ENCODE results near the gene DENND2D.

DENND2D gene

DNA sequence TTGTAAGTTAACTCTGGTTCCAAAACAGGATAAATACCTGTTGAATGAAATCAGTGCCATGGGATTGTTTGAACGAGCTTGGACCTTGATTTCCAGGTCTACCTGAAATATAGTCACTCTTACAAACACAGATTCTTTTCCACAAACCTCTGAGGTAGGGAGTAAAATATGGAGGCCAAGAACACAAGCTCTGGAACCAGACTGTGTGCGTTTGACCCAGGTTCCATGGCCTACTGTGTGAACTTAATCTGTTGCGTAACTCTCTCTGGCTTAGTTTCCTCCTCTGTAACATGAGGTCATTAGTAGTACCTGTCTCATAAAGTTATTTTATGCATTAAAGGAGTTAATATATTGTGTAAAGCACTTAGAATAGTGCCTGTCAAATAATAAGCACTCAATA is 25.1 kb downstream of the DENND2D start:
- Histone ChIP-seq H2AFZ (ENCODE audit: low read length, unreplicated experiment) (no peak overlapping the region), H3K27ac (ENCODE audit: low read depth, low read length) (no peak overlapping the region), H3K27me3 (ENCODE audit: insufficient read depth, low read length) (no peaks in the 10 kb centered on the region), H3K79me2 (ENCODE audit: control insufficient read depth, insufficient read depth, low read length, unreplicated experiment) (no peaks in the 10 kb centered on the region), H3K4me1 (ENCODE audit: control insufficient read depth, insufficient read depth, low read length, unreplicated experiment) (no peaks in the 10 kb centered on the region), H3K4me3 (ENCODE audit: low read depth, low read length) (no peak overlapping the region), H3K36me3 (ENCODE audit: insufficient read depth, low read length) (peaks cover 9% of the 10 kb centered on the region)

- Histone ChIP-seq H3K27me3 (ENCODE audit: insufficient read depth, low read length) (no peaks in the 10 kb centered on the region), H3K27ac (ENCODE audit: low read depth, low read length) (no peak overlapping the region), H3K36me3 (ENCODE audit: insufficient read depth, low read length) (peaks cover 9% of the 10 kb centered on the region), H3K4me1 (ENCODE audit: control insufficient read depth, insufficient read depth, low read length, unreplicated experiment) (no peaks in the 10 kb centered on the region), H3K4me3 (ENCODE audit: low read depth, low read length) (no peak overlapping the region), H2AFZ (ENCODE audit: low read length, unreplicated experiment) (no peak overlapping the region), H3K79me2 (ENCODE audit: control insufficient read depth, insufficient read depth, low read length, unreplicated experiment) (no peaks in the 10 kb centered on the region)
These were observed 26.4 kb downstream of the DENND2D start for GRCh38 chr1:111174070-111174469.

- Histone ChIP-seq H3K36me3 (ENCODE audit: insufficient read depth, low read length) (peaks cover 18% of the 10 kb centered on the region), H3K27me3 (ENCODE audit: insufficient read depth, low read length) (no peaks in the 10 kb centered on the region), H3K27ac (ENCODE audit: low read depth, low read length) (no peak overlapping the region), H3K79me2 (ENCODE audit: control insufficient read depth, insufficient read depth, low read length, unreplicated experiment) (no peaks in the 10 kb centered on the region), H2AFZ (ENCODE audit: low read length, unreplicated experiment) (no peak overlapping the region), H3K4me1 (ENCODE audit: control insufficient read depth, insufficient read depth, low read length, unreplicated experiment) (no peaks in the 10 kb centered on the region), H3K4me3 (ENCODE audit: low read depth, low read length) (no peak overlapping the region)
These were observed 28.0 kb downstream of the DENND2D start for GRCh38 chr1:111172463-111172862.

DNA sequence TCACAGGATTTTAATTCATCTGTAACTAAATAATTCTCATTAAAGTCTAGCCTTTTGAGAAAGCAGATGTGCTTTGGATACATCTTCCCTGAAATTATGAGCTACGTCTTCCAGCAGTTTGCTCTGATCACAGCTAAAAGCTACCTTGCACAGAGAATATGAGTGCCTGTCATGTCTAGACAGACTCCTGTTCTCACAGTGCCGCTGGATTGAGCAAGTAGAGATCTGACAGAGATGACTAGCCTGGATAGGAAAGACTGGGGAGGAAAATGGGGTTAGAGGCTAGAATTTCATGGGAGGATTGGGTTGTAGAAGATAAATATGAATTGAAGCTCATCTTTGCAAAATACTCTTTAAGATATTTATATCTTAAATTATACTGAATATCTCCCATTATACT is 36.3 kb downstream of the DENND2D start:
- no peak overlapping the region for H3K4me3 ChIP-seq (ENCODE audit: low read depth, low read length)
- H3K27ac ChIP-seq (ENCODE audit: low read depth, low read length) = no peak overlapping the region
- H3K36me3 ChIP-seq (ENCODE audit: insufficient read depth, low read length) = peaks cover 13% of the 10 kb centered on the region; the same call in 1 of the 2 replicates
- H3K4me1 ChIP-seq (ENCODE audit: control insufficient read depth, insufficient read depth, low read length, unreplicated experiment) = no peaks in the 10 kb centered on the region
- H2AFZ ChIP-seq (ENCODE audit: low read length, unreplicated experiment) = no peak overlapping the region
- no peaks in the 10 kb centered on the region for H3K79me2 ChIP-seq (ENCODE audit: control insufficient read depth, insufficient read depth, low read length, unreplicated experiment)
- H3K27me3 ChIP-seq (ENCODE audit: insufficient read depth, low read length) = no peaks in the 10 kb centered on the region

- Histone ChIP-seq H3K27me3 (ENCODE audit: insufficient read depth, low read length) (no peaks in the 10 kb centered on the region), H3K4me1 (ENCODE audit: control insufficient read depth, insufficient read depth, low read length, unreplicated experiment) (no peaks in the 10 kb centered on the region), H3K36me3 (ENCODE audit: insufficient read depth, low read length) (peaks cover 7% of the 10 kb centered on the region; the same call in 1 of the 2 replicates), H2AFZ (ENCODE audit: low read length, unreplicated experiment) (no peak overlapping the region), H3K79me2 (ENCODE audit: control insufficient read depth, insufficient read depth, low read length, unreplicated experiment) (no peaks in the 10 kb centered on the region), H3K27ac (ENCODE audit: low read depth, low read length) (no peak overlapping the region), H3K4me3 (ENCODE audit: low read depth, low read length) (no peak overlapping the region)
These were observed 37.1 kb downstream of the DENND2D start for GRCh38 chr1:111163363-111163762.

DNA sequence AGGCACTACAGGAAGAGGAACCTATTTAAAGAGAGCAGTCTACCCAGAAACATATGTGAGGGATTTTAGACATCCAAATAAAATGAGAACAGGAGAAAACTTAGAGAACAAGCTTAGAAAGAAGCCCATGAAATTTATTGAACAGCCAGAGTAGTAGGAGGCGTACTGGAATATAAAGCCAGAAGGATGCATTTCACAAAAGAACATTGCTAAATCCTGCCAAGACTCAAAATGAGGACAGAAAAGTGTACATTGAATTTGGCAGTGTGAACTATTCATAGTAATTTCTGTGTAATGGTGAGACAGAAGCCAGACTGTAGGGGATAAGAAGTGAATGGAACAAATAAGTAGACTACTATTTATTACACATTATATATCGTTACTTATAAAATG is 38.0 kb downstream of the DENND2D start:
- no peak overlapping the region for H3K4me3 ChIP-seq (ENCODE audit: low read depth, low read length)
- H3K27ac ChIP-seq (ENCODE audit: low read depth, low read length) = no peak overlapping the region
- no peaks in the 10 kb centered on the region for H3K79me2 ChIP-seq (ENCODE audit: control insufficient read depth, insufficient read depth, low read length, unreplicated experiment)
- peaks cover 4% of the 10 kb centered on the region; the same call in 1 of the 2 replicates for H3K36me3 ChIP-seq (ENCODE audit: insufficient read depth, low read length)
- H3K4me1 ChIP-seq (ENCODE audit: control insufficient read depth, insufficient read depth, low read length, unreplicated experiment) = no peaks in the 10 kb centered on the region
- H3K27me3 ChIP-seq (ENCODE audit: insufficient read depth, low read length) = no peaks in the 10 kb centered on the region
- H2AFZ ChIP-seq (ENCODE audit: low read length, unreplicated experiment) = no peak overlapping the region

DNA sequence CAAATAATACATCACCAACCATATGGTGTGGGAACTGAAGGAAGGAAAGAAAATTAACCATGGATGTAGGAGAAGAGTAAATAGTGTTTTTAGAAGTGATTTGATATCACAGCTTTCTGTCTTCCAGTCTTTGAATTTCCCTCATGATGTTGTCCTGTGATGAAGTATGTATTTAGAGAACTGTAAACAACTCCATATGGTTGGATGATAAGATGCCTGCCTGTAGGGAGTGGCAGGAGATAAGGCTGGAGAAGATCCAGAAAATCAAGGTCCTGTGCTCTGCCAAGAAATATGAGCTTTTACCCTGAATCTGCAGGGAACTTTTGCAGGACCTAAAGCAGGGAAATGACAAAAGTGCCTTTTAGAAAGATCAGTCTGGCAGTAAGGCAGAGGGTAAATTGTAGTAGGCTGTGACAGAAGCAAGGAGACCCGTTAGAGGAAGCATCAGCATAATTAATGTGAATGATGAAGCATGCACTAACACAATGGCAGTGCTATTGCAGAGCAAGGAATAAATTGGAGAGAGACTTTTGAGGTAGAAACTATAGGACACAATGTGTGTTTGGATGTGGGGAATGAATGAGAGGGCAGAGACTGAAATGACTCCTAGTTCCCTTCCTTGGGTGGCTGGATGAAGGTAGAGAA is 38.5 kb downstream of the DENND2D start:
- peaks cover 4% of the 10 kb centered on the region; the same call in 1 of the 2 replicates for H3K36me3 ChIP-seq (ENCODE audit: insufficient read depth, low read length)

DNA sequence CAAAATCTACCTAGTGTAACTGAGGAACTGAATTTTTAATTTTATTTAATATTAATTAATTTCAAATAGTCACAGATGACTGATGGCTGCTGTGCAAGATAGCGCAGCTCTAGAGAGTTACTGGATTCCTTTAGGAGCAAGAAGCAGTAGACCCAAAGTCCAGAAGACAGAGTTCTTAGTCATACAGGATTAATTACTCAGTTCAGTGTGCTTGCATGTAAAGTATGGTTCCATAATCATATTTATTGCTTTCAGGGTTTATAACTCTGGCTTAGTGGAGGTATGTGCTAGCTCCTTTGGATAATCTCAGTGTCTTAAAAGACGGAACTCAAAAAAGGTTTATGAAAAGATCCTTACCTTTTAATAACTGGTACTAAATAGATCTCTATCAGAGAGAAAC is 43.0 kb downstream of the DENND2D start:
- Histone ChIP-seq H3K27ac (ENCODE audit: low read depth, low read length) (no peak overlapping the region), H3K4me1 (ENCODE audit: control insufficient read depth, insufficient read depth, low read length, unreplicated experiment) (no peaks in the 10 kb centered on the region), H3K36me3 (ENCODE audit: insufficient read depth, low read length) (peaks cover 27% of the 10 kb centered on the region), H2AFZ (ENCODE audit: low read length, unreplicated experiment) (no peak overlapping the region), H3K79me2 (ENCODE audit: control insufficient read depth, insufficient read depth, low read length, unreplicated experiment) (peaks cover 33% of the 10 kb centered on the region), H3K27me3 (ENCODE audit: insufficient read depth, low read length) (no peaks in the 10 kb centered on the region), H3K4me3 (ENCODE audit: low read depth, low read length) (no peak overlapping the region)

More for the DNA sequence above, 38.5 kb downstream of the DENND2D start:
- H3K27ac ChIP-seq (ENCODE audit: low read depth, low read length) = no peak overlapping the region
- no peaks in the 10 kb centered on the region for H3K79me2 ChIP-seq (ENCODE audit: control insufficient read depth, insufficient read depth, low read length, unreplicated experiment)
- no peak overlapping the region for H2AFZ ChIP-seq (ENCODE audit: low read length, unreplicated experiment)
- H3K4me3 ChIP-seq (ENCODE audit: low read depth, low read length) = no peak overlapping the region
- H3K27me3 ChIP-seq (ENCODE audit: insufficient read depth, low read length) = no peaks in the 10 kb centered on the region
- H3K4me1 ChIP-seq (ENCODE audit: control insufficient read depth, insufficient read depth, low read length, unreplicated experiment) = no peaks in the 10 kb centered on the region

GRCh38 chr1:111154021-111154999 is 46.1 kb downstream of the DENND2D start:
- Histone ChIP-seq H3K4me1 (ENCODE audit: control insufficient read depth, insufficient read depth, low read length, unreplicated experiment) (no peaks in the 10 kb centered on the region), H2AFZ (ENCODE audit: low read length, unreplicated experiment) (no peak overlapping the region), H3K27ac (ENCODE audit: low read depth, low read length) (no peak overlapping the region), H3K4me3 (ENCODE audit: low read depth, low read length) (no peak overlapping the region), H3K27me3 (ENCODE audit: insufficient read depth, low read length) (no peaks in the 10 kb centered on the region), H3K36me3 (ENCODE audit: insufficient read depth, low read length) (peaks cover 28% of the 10 kb centered on the region), H3K79me2 (ENCODE audit: control insufficient read depth, insufficient read depth, low read length, unreplicated experiment) (peaks cover 42% of the 10 kb centered on the region)

GRCh38 chr1:111151838-111152237 is 48.6 kb downstream of the DENND2D start:
- no peak overlapping the region for H3K4me3 ChIP-seq (ENCODE audit: low read depth, low read length)
- H3K27ac ChIP-seq (ENCODE audit: low read depth, low read length) = no peak overlapping the region
- H3K36me3 ChIP-seq (ENCODE audit: insufficient read depth, low read length) = peaks cover 43% of the 10 kb centered on the region
- H3K27me3 ChIP-seq (ENCODE audit: insufficient read depth, low read length) = no peaks in the 10 kb centered on the region
- peaks cover 58% of the 10 kb centered on the region for H3K79me2 ChIP-seq (ENCODE audit: control insufficient read depth, insufficient read depth, low read length, unreplicated experiment)
- no peaks in the 10 kb centered on the region for H3K4me1 ChIP-seq (ENCODE audit: control insufficient read depth, insufficient read depth, low read length, unreplicated experiment)
- H2AFZ ChIP-seq (ENCODE audit: low read length, unreplicated experiment) = no peak overlapping the region
